Loucy (cell line): ENCODE results near the gene ETFA.

ENCODE experiments used
- EZH2phosphoT487 ChIP-seq: fragments of 200-600 bp; IDR thresholded peaks from 2 replicates; pipeline ENCODE4 v1.6.1; 2018; ENCODE audit warnings: antibody characterized with exemption, mild to moderate bottlenecking, moderate library complexity, borderline replicate concordance
- TF ChIP-seq, protein P1 (sequence below): fragments of 200-600 bp; sonication (generic); conservative IDR thresholded peaks from 2 replicates; pipeline ENCODE4 v1.5.1; 2014; ENCODE audit warnings: mild to moderate bottlenecking, antibody characterized with exemption, low read length

DNA sequence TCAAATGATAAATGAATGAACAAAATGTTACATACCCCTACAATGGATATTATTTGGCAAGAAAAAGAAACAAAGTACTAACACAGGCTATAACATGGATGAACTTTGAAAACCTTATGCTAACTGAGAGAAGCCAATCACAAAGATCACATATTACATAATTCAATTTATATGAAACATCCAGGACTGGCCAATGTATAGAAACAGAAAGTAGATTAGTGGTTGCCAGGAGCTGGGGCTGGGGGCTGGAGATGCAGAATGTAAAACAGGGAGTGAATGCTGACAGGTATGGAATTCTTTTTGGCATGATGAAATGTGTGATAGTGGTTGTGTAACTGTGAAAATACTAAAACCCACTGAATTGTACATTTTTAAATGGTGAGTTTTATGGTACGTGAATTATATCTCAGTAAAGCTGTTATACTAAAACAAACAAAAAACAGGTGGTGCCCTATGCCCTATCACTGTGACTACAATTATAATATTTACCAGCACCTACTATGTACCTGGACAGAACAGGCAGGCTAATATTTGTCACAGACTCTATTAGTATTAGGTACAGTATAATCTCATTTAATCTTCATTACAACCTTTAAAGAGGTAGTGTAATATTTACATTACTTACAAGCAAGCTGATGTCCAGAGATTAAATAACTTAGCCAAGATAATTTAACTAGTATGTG is 90.0 kb downstream of the ETFA start:
- TF ChIP-seq, protein P1, sequence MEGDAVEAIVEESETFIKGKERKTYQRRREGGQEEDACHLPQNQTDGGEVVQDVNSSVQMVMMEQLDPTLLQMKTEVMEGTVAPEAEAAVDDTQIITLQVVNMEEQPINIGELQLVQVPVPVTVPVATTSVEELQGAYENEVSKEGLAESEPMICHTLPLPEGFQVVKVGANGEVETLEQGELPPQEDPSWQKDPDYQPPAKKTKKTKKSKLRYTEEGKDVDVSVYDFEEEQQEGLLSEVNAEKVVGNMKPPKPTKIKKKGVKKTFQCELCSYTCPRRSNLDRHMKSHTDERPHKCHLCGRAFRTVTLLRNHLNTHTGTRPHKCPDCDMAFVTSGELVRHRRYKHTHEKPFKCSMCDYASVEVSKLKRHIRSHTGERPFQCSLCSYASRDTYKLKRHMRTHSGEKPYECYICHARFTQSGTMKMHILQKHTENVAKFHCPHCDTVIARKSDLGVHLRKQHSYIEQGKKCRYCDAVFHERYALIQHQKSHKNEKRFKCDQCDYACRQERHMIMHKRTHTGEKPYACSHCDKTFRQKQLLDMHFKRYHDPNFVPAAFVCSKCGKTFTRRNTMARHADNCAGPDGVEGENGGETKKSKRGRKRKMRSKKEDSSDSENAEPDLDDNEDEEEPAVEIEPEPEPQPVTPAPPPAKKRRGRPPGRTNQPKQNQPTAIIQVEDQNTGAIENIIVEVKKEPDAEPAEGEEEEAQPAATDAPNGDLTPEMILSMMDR, result no peak
- TF ChIP-seq EZH2phosphoT487, result no peak
